Gastrocnemius medialis (tissue), 4 donors: ENCODE data around the gene CREBRF. TPM values are rescaled to one million over a fixed set of nuclear protein-coding genes. Genes with fewer than 3 reads are reported as not detected.
A peak's percentile ranks its signal among the peaks of the same experiment; 100 is the strongest.

Source experiments
- ATAC-seq, 2 donors: fragments of 150-250 bp; one replicate each; pipeline ENCODE4 v1.9.1; 2016
- DNase-seq, 2 donors: peaks; one replicate each; pipeline ENCODE4 v3.0.0-alpha.2; 2019
- H3K27ac ChIP-seq, 4 donors: fragments of 200-600 bp; sonication (generic); 1 replicate in 1 of 4; 2 replicates in 3 of 4; pipeline ENCODE4 v1.5.1; 2016 to 2018; ENCODE audit warnings: mild to moderate bottlenecking in 2 of 4, moderate library complexity in 1 of 4
- H3K27me3 ChIP-seq, 3 donors: fragments of 200-600 bp; sonication (generic) in 2 of 3; 1 replicate in 1 of 3; 2 replicates in 2 of 3; pipeline versions ENCODE4 v1.5.1 to v1.6.0; 2016 to 2019; ENCODE audit warnings: mild to moderate bottlenecking in 1 of 3, moderate library complexity in 1 of 3
- H3K36me3 ChIP-seq, 2 donors: fragments of 200-600 bp; sonication (generic) in 1 of 2; one replicate each; pipeline ENCODE4 v1.5.1; 2017 to 2018
- H3K4me1 ChIP-seq, 2 donors: fragments of 200-600 bp; sonication (generic) in 1 of 2; one replicate each; pipeline ENCODE4 v1.5.1; 2016 to 2017; ENCODE audit warnings: mild to moderate bottlenecking in 2 of 2
- H3K4me3 ChIP-seq, 4 donors: fragments of 200-600 bp; sonication (generic) in 3 of 4; 1 replicate in 1 of 4; 2 replicates in 3 of 4; pipeline ENCODE4 v1.5.1; 2016 to 2019; ENCODE audit warnings: mild to moderate bottlenecking in 2 of 4
- H3K9me3 ChIP-seq, 3 donors: fragments of 200-600 bp; sonication (generic) in 2 of 3; 1 replicate in 1 of 3; 2 replicates in 2 of 3; pipeline ENCODE4 v1.5.1; 2016 to 2019
- CTCF ChIP-seq, 5 experiments: fragments of 450-650 bp in 3 of 5; fragments of 200-600 bp in 2 of 5; sonication (generic) in 2 of 5; IDR thresholded peaks in 4 of 5; conservative IDR thresholded peaks in 1 of 5; 1 replicate in 4 of 5; 2 replicates in 1 of 5; pipeline ENCODE4 v1.5.1; 2016 to 2019; ENCODE audit warnings: antibody characterized with exemption in 5 of 5, mild to moderate bottlenecking in 3 of 5, moderate library complexity in 3 of 5
- POLR2A ChIP-seq, 2 donors: fragments of 450-650 bp; IDR thresholded peaks; one replicate each; pipeline ENCODE4 v1.6.1; 2017; ENCODE audit warnings: antibody characterized with exemption in 2 of 2, mild to moderate bottlenecking in 2 of 2, moderate library complexity in 2 of 2
- in situ Hi-C, 4 donors: fragments of 200-750 bp; cut with MboI; loops; one replicate each; pipeline versions ENCODE4 v1.15.0 to v1.8.0; 2017; ENCODE audit warnings: low sequenced_read_pairs in 4 of 4
- intact Hi-C: fragments of 100-400 bp; cut with DNase I; formaldehyde crosslinking; loops from one replicate; pipeline ENCODE4 v1.15.1; 2023; ENCODE audit warnings: low total_unique reads
- total RNA-seq, 4 donors: library from RNA; depleted of rRNA; stranded (reverse); fragments of >200 nt; gene quantifications; one replicate each; pipeline versions ENCODE4 v1.1.0 to v1.2.3, GENCODE V29; 2016

Gene CREBRF
- total RNA-seq, 4 donors from 2014 or later = 20.3 to 35.0 (median 25.5) TPM

GRCh38 chr5:173055042-173055721, 970 bp upstream of the CREBRF start:
- Histone ChIP-seq H3K4me1 (peaks cover 18 to 19% of the 10 kb centered on the region in 2 donors), H3K27me3 (peaks cover 0 to 4% (median 0%) of the 10 kb centered on the region in 3 donors), H3K36me3 (no peaks in the 10 kb centered on the region), H3K4me3 (peak overlapping the region; percentile 85 to 96 (median 92)), H3K9me3 (no peaks in the 10 kb centered on the region), H3K27ac (peak overlapping the region in 3 of 4 donors; percentile 99)
- TF ChIP-seq POLR2A (IDR thresholded peaks at IDR 0.05) (no peak), CTCF (IDR thresholded peaks at IDR 0.05 in 4 of 5, conservative IDR thresholded peaks at IDR 0.05 in 1 of 5) (no peak)
- DNase-seq = no peak
- intact Hi-C loops = loop anchor here (10.0 kb wide), 1 partner anchor 190 kb away; no protein-coding TSS in a partner anchor
- in situ Hi-C loops = loop anchor here (10.0 kb wide), 2 partner anchors 60 to 70 kb away; partner anchors contain the start of gene ATP6V0E1 (in 3 of the 4)
- ATAC-seq = no peak

GRCh38 chr5:173055722-173055982, 500 bp upstream of the CREBRF start:
- no peaks in the 10 kb centered on the region for H3K9me3 ChIP-seq
- intact Hi-C loops = loop anchor here (10.0 kb wide), 1 partner anchor 191 kb away; no protein-coding TSS in a partner anchor
- H3K4me1 ChIP-seq = peaks cover 18 to 21% of the 10 kb centered on the region in 2 donors
- DNase-seq (no peak), ATAC-seq (no peak)
- in situ Hi-C loops = loop anchor here (10.0 kb wide), 2 partner anchors 61 to 71 kb away; partner anchors contain the start of gene ATP6V0E1 (in 3 of the 4)
- H3K27ac ChIP-seq = peak overlapping the region; percentile 98 to 99 (median 99)
- TF ChIP-seq POLR2A (IDR thresholded peaks at IDR 0.05) (no peak), CTCF (IDR thresholded peaks at IDR 0.05 in 4 of 5, conservative IDR thresholded peaks at IDR 0.05 in 1 of 5) (no peak)
- no peaks in the 10 kb centered on the region for H3K36me3 ChIP-seq
- H3K27me3 ChIP-seq = peaks cover 0 to 4% (median 0%) of the 10 kb centered on the region in 3 donors
- peak overlapping the region; percentile 85 to 96 (median 92) for H3K4me3 ChIP-seq

- H3K4me3 ChIP-seq = peak overlapping the region; percentile 85 to 96 (median 92)
- intact Hi-C loops = loop anchor here (1.0 to 10.0 kb wide), 4 partner anchors 46 to 192 kb away; partner anchors contain the start of gene BNIP1
- DNase-seq (no peak), ATAC-seq (peak; percentile 80 to 81)
- peak overlapping the region; percentile 98 to 99 (median 99) for H3K27ac ChIP-seq
- H3K27me3 ChIP-seq = no peaks in the 10 kb centered on the region
- in situ Hi-C loops = loop anchor here (10.0 kb wide), 2 partner anchors 62 to 72 kb away; partner anchors contain the start of gene ATP6V0E1 (in 3 of the 4)
- no peaks in the 10 kb centered on the region for H3K9me3 ChIP-seq
- TF ChIP-seq POLR2A (IDR thresholded peaks at IDR 0.05) (no peak), CTCF (IDR thresholded peaks at IDR 0.05 in 4 of 5, conservative IDR thresholded peaks at IDR 0.05 in 1 of 5) (no peak)
- no peaks in the 10 kb centered on the region for H3K36me3 ChIP-seq
- H3K4me1 ChIP-seq = peaks cover 18 to 26% of the 10 kb centered on the region in 2 donors
These were observed 570 bp downstream of the CREBRF start for GRCh38 chr5:173056783-173057061.

- ATAC-seq = peak; percentile 88 to 91
- intact Hi-C loops = loop anchor here (2.0 to 10.0 kb wide), 2 partner anchors 46 to 192 kb away; no protein-coding TSS in a partner anchor
- no peaks in the 10 kb centered on the region for H3K36me3 ChIP-seq
These were observed 1.1 kb downstream of the CREBRF start for GRCh38 chr5:173057062-173057924.

More at GRCh38 chr5:173057062-173057924, 1.1 kb downstream of the CREBRF start:
- Histone ChIP-seq H3K4me1 (peaks cover 18 to 31% of the 10 kb centered on the region in 2 donors), H3K9me3 (no peaks in the 10 kb centered on the region), H3K27me3 (no peaks in the 10 kb centered on the region), H3K27ac (peak overlapping the region; percentile 98 to 99 (median 99)), H3K4me3 (peak overlapping the region; percentile 85 to 96 (median 92))
- peak in 1 of 5 experiments; percentile 24 for TF ChIP-seq CTCF (IDR thresholded peaks at IDR 0.05 in 4 of 5, conservative IDR thresholded peaks at IDR 0.05 in 1 of 5)
- peak; percentile 32 to 78 for TF ChIP-seq POLR2A (IDR thresholded peaks at IDR 0.05)
- in situ Hi-C loops = loop anchor here (10.0 kb wide), 2 partner anchors 62 to 72 kb away; partner anchors contain the start of gene ATP6V0E1 (in 3 of the 4)
- DNase-seq = peak; percentile 99
